GM19324 (cell line): ENCODE results near the gene H6PD.

Source experiments
- ATAC-seq: cut with Tn5 transposase; IDR thresholded peaks from one replicate; pipeline ENCODE4 v1.9.1; 2021; ENCODE audit warnings: mild to moderate bottlenecking, moderate library complexity; ENCODE audit not compliant: unreplicated experiment, low FRiP score

H6PD gene

DNA sequence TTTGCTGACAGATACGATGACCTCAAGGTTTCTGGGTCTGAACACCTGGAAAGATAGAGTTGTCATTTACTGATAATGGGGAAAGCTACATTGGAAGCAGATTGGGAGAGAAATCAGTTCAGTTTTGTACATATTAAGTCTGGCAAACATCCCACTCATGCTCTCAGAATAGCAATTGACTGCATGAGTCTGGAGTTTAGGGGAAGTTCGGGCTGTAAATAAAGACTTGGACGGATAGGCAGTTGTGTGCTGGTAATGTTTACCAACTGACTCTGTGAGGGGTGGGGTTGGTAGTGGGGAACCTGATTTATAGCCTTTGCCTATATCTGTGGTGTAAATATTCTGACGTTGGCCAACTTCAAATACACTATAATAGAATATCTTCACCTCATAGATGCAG is 4.0 kb downstream of the H6PD start:
- no peak for ATAC-seq

GRCh38 chr1:9239622-9240401 is 5.2 kb downstream of the H6PD start:
- ATAC-seq = no peak

GRCh38 chr1:9240914-9241820 is 6.6 kb downstream of the H6PD start:
- no peak for ATAC-seq

DNA sequence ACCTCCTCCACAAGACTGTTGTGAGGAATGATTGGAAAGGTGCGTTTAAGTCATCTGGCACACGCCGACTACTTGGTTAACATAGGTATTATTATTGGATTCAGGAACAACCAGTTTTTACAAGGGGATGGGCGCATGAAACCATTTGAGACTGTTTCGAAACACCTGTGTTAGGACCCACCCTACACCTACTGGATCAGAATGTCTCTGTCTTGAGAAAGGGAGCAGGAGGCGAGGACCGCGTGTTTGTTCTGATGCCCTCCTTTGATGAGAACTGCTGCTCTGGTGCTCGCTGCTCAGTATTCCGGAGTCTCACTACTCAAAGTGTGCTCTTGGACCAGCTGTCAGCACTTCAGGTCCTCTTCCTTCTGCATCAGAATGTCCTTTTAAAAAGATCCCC is 7.3 kb downstream of the H6PD start:
- ATAC-seq = no peak

- ATAC-seq = no peak
Observed at GRCh38 chr1:9242338-9242969, 7.9 kb downstream of the H6PD start.

- no peak for ATAC-seq
Observed at GRCh38 chr1:9243066-9243739, 8.6 kb downstream of the H6PD start.

GRCh38 chr1:9244501-9245229 is 10.1 kb downstream of the H6PD start:
- no peak for ATAC-seq

- ATAC-seq = no peak
Observed at GRCh38 chr1:9245230-9245619, 10.7 kb downstream of the H6PD start.

- no peak for ATAC-seq
Observed at GRCh38 chr1:9245661-9246060, 11.1 kb downstream of the H6PD start.

GRCh38 chr1:9246215-9246614 is 11.6 kb downstream of the H6PD start:
- no peak for ATAC-seq

GRCh38 chr1:9246841-9247785 is 12.5 kb downstream of the H6PD start:
- ATAC-seq = no peak

GRCh38 chr1:9247894-9248293 is 13.3 kb downstream of the H6PD start:
- ATAC-seq = no peak

DNA sequence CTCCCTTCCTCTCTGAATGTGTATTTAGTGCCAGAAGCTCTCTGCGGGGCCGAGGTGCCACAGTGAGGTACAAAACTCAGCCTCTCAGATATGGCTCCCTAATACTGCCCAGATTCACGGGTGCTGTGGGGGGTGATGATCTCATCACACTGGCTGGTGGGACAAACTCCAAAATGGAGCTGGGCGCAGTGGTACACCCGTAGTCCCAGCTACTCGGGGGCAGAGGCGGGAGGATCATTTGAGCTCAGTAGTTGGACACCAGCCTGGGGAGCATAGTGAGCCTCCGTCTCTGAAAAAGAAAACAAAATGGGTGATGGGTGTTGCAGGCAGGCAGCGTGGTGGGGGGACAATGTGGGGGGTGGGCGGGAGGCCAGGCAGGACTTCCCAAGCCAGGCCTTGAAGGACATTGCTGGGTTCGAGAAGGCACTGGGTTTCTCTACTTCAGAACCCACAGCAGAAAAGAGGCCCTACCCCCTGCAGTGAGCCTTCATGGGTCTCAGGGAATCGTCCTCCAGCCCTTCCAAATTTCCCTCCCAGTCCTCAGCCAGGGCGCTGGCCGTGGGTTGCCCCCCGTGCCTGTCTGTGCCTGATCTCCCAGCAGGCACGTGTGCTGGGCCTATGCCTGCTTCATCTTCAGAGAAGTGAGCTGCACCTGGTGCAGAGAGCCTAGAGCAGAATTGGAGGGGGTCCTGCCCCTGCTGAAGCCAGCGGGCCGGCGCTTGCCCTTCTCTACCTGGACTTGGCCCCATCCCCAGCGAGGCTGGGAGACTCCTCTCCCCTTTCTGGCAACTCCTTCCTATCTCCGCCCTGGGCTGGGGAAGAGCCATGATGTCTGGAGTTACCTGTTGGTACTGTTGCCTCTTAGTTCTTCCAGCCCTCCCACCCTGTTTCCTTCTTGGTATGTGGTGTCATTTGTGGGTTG is 14.0 kb downstream of the H6PD start:
- no peak for ATAC-seq

DNA sequence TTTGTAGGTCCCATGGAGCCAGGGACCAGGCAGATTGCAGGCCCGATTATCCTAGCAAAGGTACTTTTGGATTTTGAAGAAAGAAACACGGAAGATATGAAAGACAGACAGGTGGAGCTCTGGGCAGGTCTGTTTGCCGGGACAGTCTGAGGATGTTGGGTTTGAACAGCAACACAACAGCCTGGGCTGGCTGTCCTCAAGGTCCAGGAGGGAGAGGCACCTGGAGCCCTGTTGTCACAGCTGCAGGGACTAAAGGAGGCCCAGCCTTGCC is 14.6 kb downstream of the H6PD start:
- no peak for ATAC-seq

DNA sequence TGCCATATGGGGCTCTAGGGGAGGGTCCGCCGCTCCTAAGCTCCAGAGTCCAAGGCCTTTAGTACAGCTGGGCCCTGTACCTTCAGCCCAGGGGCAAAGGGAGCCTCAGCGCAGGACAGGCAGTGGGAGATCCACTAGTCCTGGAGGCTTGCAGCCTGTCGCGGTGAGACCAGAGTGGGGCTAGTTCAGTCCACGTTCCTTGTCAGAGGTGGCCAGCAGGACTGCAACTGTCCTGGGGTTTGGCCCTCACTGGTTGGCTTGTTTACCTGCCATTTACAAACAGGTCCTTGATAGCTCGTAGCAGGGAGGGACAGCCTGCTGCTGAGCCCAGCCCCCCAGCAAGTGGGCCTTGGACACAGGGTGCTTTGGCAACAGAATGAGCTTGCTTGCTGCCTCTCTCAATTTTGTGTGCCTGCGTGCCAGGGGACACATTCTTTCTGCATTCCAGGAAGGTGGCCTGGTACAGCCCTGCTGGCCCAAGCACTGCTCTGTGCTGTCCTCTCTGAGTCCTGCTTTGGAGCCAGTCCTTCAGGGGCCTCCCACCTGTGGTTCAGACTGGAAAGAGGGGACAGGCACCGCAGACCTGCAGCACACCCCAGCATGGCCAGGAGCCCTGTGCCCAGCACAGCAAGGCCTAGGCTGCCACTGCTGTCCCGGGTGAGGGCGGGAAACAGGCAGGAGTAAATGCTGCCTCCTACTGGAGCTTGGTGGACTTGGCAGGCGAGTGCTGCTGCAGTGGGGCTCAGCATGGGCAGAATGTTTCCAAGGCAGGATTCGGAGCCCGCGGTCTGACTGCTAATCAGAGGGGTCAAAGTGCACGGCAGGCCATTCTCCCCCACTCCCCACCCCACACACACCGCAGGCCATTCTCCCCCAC is 15.2 kb downstream of the H6PD start:
- ATAC-seq = no peak

- ATAC-seq = no peak
Observed at GRCh38 chr1:9250411-9251381, 16.1 kb downstream of the H6PD start.
